D721Med (cell line): ENCODE measurements around the gene BLCAP.

Experiments
- DNase-seq: peaks from one replicate; pipeline ENCODE4 v3.0.0; 2011; ENCODE audit warnings: low spot score; ENCODE audit not compliant: insufficient read length
- FAIRE-seq: peaks from 2 replicates; lab custom pipeline; 2011; peaks lifted over from hg19 to GRCh38; lab: Jason Lieb, UNC
- TF ChIP-seq, protein P1 (sequence below): IDR thresholded peaks from 2 replicates; pipeline ENCODE4 v1.5.1; 2012; ENCODE audit warnings: mild to moderate bottlenecking, control low read depth; ENCODE audit not compliant: insufficient read depth; ENCODE audit errors: missing control alignments

BLCAP gene

DNA sequence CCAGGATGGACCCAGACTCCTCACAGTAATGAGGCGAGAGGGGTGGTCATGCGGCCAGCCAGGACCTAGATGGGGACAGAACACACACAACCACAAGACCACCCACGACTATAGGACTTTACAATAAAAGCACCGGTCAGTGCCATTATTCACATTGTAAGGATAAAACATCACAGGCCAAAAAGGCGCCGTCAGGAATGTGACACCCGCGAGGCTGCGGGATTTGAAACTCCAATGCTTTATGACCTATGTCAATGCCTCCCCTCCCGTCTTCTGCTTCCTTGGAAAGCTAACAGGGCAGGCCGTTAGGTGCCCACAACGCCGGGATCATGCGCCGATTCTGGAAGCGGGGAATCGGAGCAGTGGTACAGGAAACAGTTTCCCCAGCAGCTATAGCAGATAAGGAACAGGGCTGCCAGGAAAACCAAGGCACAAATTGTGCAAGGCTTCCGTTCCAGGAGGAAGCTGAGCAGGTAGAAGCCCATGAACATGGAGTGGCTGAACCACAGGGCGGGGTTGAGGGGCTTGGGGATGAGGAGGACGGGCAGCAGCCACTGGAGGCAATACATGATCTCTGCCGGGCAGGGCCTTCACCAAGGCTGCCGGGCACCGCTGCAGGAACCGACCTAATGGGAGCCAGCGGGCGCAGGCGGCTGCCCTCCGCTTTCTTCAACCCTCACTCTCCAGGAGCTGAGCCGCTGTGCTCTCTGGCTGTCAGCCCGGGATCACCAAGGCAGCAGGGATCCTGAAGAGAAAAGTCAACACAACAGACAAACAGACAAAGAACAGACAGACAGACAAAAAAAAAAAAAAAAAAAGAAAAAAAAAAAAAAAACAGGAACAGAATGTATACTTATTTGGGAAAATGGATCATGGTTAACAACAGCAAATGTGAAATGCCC, 8.8 kb downstream of the BLCAP start:
- TF ChIP-seq, protein P1, sequence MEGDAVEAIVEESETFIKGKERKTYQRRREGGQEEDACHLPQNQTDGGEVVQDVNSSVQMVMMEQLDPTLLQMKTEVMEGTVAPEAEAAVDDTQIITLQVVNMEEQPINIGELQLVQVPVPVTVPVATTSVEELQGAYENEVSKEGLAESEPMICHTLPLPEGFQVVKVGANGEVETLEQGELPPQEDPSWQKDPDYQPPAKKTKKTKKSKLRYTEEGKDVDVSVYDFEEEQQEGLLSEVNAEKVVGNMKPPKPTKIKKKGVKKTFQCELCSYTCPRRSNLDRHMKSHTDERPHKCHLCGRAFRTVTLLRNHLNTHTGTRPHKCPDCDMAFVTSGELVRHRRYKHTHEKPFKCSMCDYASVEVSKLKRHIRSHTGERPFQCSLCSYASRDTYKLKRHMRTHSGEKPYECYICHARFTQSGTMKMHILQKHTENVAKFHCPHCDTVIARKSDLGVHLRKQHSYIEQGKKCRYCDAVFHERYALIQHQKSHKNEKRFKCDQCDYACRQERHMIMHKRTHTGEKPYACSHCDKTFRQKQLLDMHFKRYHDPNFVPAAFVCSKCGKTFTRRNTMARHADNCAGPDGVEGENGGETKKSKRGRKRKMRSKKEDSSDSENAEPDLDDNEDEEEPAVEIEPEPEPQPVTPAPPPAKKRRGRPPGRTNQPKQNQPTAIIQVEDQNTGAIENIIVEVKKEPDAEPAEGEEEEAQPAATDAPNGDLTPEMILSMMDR: no peak
- no peak for FAIRE-seq
- no peak for DNase-seq

DNA sequence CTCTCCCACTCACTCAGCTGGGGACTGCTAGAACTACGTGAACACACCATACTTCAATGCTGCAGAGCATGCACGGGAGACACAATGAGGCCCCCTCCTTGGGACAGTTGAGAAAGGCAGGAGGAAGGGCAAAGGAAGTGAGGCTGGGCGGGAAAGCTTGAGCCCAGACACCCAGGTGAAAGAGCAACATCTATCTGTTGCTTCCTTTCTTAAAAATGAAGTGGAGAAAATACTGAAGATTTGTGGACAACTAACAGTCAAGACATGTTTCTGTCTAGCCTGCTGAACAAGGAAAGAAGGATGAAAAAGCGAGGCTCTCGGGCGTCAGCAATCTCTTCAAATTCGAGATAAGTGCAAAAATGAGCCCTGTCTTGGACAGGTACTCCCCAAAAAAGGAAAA, 9.6 kb downstream of the BLCAP start:
- no peak for DNase-seq
- no peak for FAIRE-seq
- TF ChIP-seq, protein P1: no peak

- DNase-seq (no peak), FAIRE-seq (no peak)
- TF ChIP-seq, protein P1: no peak
Measured at GRCh38 chr20:37516811-37517750, 10.6 kb downstream of the BLCAP start.

DNA sequence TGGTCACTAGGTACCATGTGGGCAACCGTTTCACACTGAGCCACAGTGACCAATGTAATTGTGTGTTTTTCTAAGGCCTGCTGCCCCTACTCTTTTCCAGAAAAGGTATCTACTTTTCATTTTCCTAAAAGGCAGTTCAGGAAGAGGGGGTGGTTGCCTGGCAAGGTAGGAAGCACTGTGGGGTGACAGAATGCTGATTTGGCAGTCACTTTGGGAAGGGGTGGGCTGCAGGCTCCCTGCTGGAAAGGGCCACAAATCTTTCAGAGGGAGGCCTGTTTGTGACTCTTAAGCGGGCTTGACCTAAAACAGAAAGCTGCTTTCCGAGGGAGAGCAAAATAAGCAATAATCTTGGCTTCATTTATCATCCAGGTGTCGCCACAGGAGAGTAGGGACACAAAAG, 11.8 kb downstream of the BLCAP start:
- DNase-seq: no peak
- TF ChIP-seq, protein P1: no peak
- no peak for FAIRE-seq

DNA sequence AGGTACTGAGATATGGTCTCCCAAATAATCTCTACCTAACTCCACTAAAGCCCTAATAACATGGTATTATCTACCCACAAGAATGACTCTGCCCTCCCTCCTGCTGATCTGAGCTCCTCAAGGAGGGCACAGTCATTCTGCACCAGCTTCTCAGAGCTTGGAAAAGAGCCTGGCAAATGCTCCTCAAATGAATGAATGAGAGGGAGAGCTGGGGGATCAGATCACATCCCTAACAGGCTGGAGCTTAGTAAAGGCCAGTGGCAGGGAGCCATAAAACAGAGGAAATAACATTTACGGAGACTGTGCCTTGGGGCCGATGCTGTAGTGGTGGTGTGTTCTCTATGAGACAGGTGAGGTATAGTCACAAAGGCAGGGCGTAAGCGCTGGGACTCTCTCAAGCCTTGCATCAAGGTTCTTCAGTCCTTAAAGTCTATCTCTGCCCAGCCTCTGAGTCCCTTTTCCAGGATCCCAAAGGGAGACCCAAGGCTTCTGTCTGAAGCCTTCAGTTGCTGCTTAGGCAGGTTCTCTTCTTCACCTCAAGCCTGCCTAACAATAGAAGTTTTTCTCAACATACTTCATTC, 13.8 kb downstream of the BLCAP start:
- DNase-seq (no peak), FAIRE-seq (no peak)
- TF ChIP-seq, protein P1: no peak

DNA sequence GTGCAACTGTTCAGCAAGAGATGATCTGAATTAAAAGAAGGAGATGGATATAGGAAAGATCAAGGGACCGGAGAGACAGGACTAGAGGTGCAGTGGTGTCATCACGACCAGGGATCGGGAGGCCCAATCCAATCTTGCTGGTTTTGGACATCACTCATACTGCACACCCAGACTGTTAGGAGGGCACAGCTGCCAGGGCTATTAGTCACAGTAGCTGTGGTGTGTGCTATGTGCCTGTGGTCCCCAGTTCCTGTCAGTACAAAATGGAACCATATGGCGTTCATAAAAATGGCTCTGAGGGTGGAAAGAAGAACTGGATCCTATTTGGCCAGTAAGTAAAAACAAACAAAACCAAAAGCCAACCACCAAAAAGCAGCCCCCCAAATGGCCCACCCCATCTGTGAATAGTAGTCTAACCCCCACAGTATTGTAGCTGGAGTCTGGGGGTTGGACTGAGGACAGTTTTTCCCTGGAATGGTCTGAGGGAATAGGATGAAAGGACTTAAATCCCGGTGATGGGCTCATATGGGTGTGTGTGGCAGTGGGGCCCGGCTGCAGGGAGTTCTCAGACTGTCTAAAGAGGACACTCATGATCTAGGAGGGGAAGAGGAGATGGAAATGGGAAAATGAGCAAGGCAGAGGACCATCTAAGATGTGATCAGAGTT, 15.9 kb downstream of the BLCAP start:
- TF ChIP-seq, protein P1: no peak
- FAIRE-seq (no peak), DNase-seq (no peak)
